Panc1 (cell line): ENCODE measurements around the gene PABPN1. TPM values are rescaled to one million over a fixed set of nuclear protein-coding genes. Genes with fewer than 3 reads are reported as not detected.

ENCODE experiments used
- ATAC-seq: fragments of 200-7000 bp; cut with Tn5 transposase; 2 replicates; pipeline ENCODE4 v1.9.1; 2020; ENCODE audit warnings: mild to moderate bottlenecking, moderate library complexity
- BruUV-seq: library from RNA; stranded (reverse); fragments of 400-500 nt; replicated peaks from 2 replicates; lab custom pipeline; 2021; lab: Mats Ljungman, UMichigan
- CTCF ChIA-PET: fragments of 300-600 bp; sonication (Branson Sonifier 250); formaldehyde crosslinking; loops from one replicate; lab custom pipeline; 2022; ENCODE audit warnings: antibody characterized with exemption; lab: Charles Lee
- POLR2A ChIA-PET: fragments of 300-600 bp; sonication (Branson Sonifier 250); formaldehyde crosslinking; loops from one replicate; lab custom pipeline; 2022; ENCODE audit warnings: antibody characterized with exemption; lab: Charles Lee
- DNase-seq: peaks from one replicate; pipeline ENCODE4 v3.0.0-alpha.2; 2010; ENCODE audit warnings: low read depth, low spot score
- H3K27ac ChIP-seq: 2 replicates; pipeline ENCODE4 v1.5.1; 2011; ENCODE audit warnings: mild to moderate bottlenecking, low read length, inconsistent platforms
- H3K27me3 ChIP-seq: fragments of 200-500 bp; sonication (Bioruptor generic); 2 replicates; pipeline ENCODE4 v1.6.0; 2014; ENCODE audit warnings: low read length, inconsistent platforms; ENCODE audit not compliant: control insufficient read depth, insufficient read depth
- H3K36me3 ChIP-seq: fragments of 200-500 bp; sonication (Bioruptor generic); 2 replicates; pipeline ENCODE4 v1.5.1; 2014; ENCODE audit warnings: inconsistent platforms, mild to moderate bottlenecking, low read length, moderate library complexity; ENCODE audit not compliant: control insufficient read depth, insufficient read depth
- H3K4me1 ChIP-seq: 2 replicates; pipeline ENCODE4 v1.5.1; 2011; ENCODE audit warnings: inconsistent platforms, mild to moderate bottlenecking, low read length, moderate library complexity; ENCODE audit not compliant: control insufficient read depth, insufficient read depth
- H3K4me3 ChIP-seq, 2 experiments: 2 replicates each; pipeline ENCODE4 v1.5.1; 2011 to 2012; ENCODE audit warnings: low read depth in 2 of 2, low read length in 2 of 2, mild to moderate bottlenecking in 2 of 2, inconsistent platforms in 1 of 2, moderate library complexity in 1 of 2
- H3K9me3 ChIP-seq: fragments of 200-500 bp; sonication (Bioruptor generic); 2 replicates; pipeline ENCODE4 v1.5.1; 2014; ENCODE audit warnings: low read depth, mild to moderate bottlenecking, inconsistent platforms, low read length, moderate library complexity; ENCODE audit not compliant: control insufficient read depth, insufficient read depth
- POLR2AphosphoS5 ChIP-seq: IDR thresholded peaks from 2 replicates; pipeline ENCODE4 v1.6.1; 2012; ENCODE audit warnings: mild to moderate bottlenecking, low read depth, low read length, moderate library complexity
- REST ChIP-seq, 2 experiments: IDR thresholded peaks; 2 replicates each; pipeline ENCODE4 v1.6.1; 2011 to 2012; ENCODE audit warnings: low read depth in 2 of 2, control low read depth in 1 of 2, low read length in 1 of 2, mild to moderate bottlenecking in 1 of 2, moderate library complexity in 1 of 2; ENCODE audit not compliant: insufficient read depth in 1 of 2
- SIN3A ChIP-seq: IDR thresholded peaks from 2 replicates; pipeline ENCODE4 v1.6.1; 2012; ENCODE audit warnings: low read depth, mild to moderate bottlenecking, low read length, moderate library complexity, borderline replicate concordance; ENCODE audit not compliant: insufficient read depth
- TCF7L2 ChIP-seq: IDR thresholded peaks from 2 replicates; pipeline ENCODE4 v1.6.1; 2011; ENCODE audit warnings: mild to moderate bottlenecking, low read depth, low read length, inconsistent platforms
- in situ Hi-C: cut with HindIII; loops from 2 replicates; pipeline ENCODE4 v1.10.0; 2016; ENCODE audit warnings: low sequenced_read_pairs, low pct_unique_long_range_greater_than_20kb
- intact Hi-C: fragments of 100-400 bp; cut with micrococcal nuclease; formaldehyde crosslinking; loops from one replicate; pipeline ENCODE4 v1.10.0; 2022; ENCODE audit not compliant: unreplicated experiment
- total RNA-seq: library from RNA; stranded (reverse); gene quantifications from one replicate; pipeline ENCODE4 v1.2.1, GENCODE V29; 2021; ENCODE audit not compliant: unreplicated experiment
- TF ChIP-seq, protein P1 (sequence below): fragments of 450-650 bp; IDR thresholded peaks from 2 replicates; pipeline ENCODE4 v1.5.1; 2017; ENCODE audit warnings: mild to moderate bottlenecking

PABPN1 gene
- total RNA-seq, 1 experiment from 2014 or later = 159 TPM

DNA sequence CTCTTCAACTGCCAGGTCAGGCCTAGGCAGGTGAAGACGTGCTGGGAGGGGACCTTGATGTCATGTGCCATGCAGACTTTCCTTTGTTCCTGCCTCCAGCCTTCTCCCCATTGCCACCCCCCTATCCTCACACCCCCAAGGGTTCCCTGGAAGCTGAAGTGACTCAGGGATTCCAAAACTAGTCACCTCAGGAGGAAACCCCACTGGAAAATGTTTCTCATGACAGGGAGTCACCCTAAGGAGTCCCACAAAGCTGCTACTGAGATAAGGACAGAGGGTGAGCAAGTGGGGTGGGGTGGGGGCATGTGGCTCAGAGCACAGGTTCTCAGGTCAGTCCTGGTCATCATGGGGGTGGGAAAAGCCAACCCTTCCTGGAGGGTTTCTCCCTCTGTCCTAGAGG lies 49.0 kb downstream of the PABPN1 start:
- ATAC-seq (no peak), DNase-seq (no peak)
- Histone ChIP-seq H3K4me1 (no peaks in the 10 kb centered on the region), H3K27ac (no peak overlapping the region), H3K36me3 (no peaks in the 10 kb centered on the region), H3K4me3 (no peak overlapping the region), H3K27me3 (no peaks in the 10 kb centered on the region), H3K9me3 (no peaks in the 10 kb centered on the region)
- ChIA-PET POLR2A (no interaction called here), CTCF (no interaction called here)
- no TSS peak for BruUV-seq
- intact Hi-C loops = no loop called here
- in situ Hi-C loops = no loop called here
- TF ChIP-seq TCF7L2 (no peak), SIN3A (no peak), REST (IDR thresholded peaks at IDR 0.05; ENCODE audit: insufficient read depth in 1 of 2, low read depth in 2 of 2, low read length in 1 of 2) (no peak), POLR2AphosphoS5 (no peak)
- TF ChIP-seq, protein P1, sequence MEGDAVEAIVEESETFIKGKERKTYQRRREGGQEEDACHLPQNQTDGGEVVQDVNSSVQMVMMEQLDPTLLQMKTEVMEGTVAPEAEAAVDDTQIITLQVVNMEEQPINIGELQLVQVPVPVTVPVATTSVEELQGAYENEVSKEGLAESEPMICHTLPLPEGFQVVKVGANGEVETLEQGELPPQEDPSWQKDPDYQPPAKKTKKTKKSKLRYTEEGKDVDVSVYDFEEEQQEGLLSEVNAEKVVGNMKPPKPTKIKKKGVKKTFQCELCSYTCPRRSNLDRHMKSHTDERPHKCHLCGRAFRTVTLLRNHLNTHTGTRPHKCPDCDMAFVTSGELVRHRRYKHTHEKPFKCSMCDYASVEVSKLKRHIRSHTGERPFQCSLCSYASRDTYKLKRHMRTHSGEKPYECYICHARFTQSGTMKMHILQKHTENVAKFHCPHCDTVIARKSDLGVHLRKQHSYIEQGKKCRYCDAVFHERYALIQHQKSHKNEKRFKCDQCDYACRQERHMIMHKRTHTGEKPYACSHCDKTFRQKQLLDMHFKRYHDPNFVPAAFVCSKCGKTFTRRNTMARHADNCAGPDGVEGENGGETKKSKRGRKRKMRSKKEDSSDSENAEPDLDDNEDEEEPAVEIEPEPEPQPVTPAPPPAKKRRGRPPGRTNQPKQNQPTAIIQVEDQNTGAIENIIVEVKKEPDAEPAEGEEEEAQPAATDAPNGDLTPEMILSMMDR = no peak

DNA sequence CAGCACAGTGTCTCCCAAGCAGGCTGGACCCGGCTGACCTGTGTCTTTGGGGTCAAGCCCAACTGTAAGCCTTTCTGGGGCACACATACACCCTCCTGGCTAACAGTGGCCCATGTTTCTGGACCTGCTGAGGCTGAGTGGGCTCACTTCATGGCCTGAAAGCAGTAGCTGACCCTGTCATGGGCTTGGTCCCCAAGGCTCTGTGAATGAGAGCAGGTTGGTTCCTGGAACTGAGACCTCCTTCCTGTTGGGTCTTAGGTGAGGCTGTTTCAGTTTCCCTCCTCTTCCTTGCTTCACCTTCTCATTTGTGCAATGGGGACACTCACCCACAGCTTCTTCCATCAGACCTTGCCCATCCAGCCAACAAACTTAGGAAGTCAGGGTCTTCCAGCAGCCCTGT lies 50.6 kb downstream of the PABPN1 start:
- DNase-seq (no peak), ATAC-seq (no peak)
- no TSS peak for BruUV-seq
- Histone ChIP-seq H3K27ac (no peak overlapping the region), H3K4me3 (no peak overlapping the region), H3K9me3 (no peaks in the 10 kb centered on the region), H3K27me3 (no peaks in the 10 kb centered on the region), H3K4me1 (no peaks in the 10 kb centered on the region), H3K36me3 (no peaks in the 10 kb centered on the region)
- intact Hi-C loops (no loop called here), in situ Hi-C loops (no loop called here)
- no peak for TF ChIP-seq TCF7L2
- TF ChIP-seq, protein P1 = no peak
- no peak for TF ChIP-seq SIN3A
- no peak for TF ChIP-seq REST (IDR thresholded peaks at IDR 0.05; ENCODE audit: insufficient read depth in 1 of 2, low read depth in 2 of 2, low read length in 1 of 2)
- no peak for TF ChIP-seq POLR2AphosphoS5
- ChIA-PET CTCF (no interaction called here), POLR2A (no interaction called here)
